CD4-positive, alpha-beta T cell treated with Interferon gamma for 1 hour (primary cell): ENCODE data around the gene TFIP11.

Experiments used
- DNase-seq: peaks from one replicate; pipeline ENCODE4 v3.0.0-alpha.2; 2020

TFIP11 gene

GRCh38 chr22:26502688-26503561, 9.3 kb downstream of the TFIP11 start:
- peak; percentile 75 for DNase-seq

- DNase-seq: no peak
Observed at GRCh38 chr22:26501996-26502395, 10.3 kb downstream of the TFIP11 start.

GRCh38 chr22:26499188-26499703, 13.0 kb downstream of the TFIP11 start:
- no peak for DNase-seq

- no peak for DNase-seq
Observed at GRCh38 chr22:26496456-26496855, 15.8 kb downstream of the TFIP11 start.

GRCh38 chr22:26494506-26494905, 17.8 kb downstream of the TFIP11 start:
- DNase-seq: no peak

GRCh38 chr22:26492220-26492619, 20.1 kb downstream of the TFIP11 start:
- DNase-seq: no peak

- no peak for DNase-seq
Observed at GRCh38 chr22:26489447-26490036, 22.7 kb downstream of the TFIP11 start.

GRCh38 chr22:26487996-26488395, 24.3 kb downstream of the TFIP11 start:
- no peak for DNase-seq

GRCh38 chr22:26486394-26486793, 25.9 kb downstream of the TFIP11 start:
- no peak for DNase-seq

GRCh38 chr22:26485806-26486390, 26.4 kb downstream of the TFIP11 start:
- DNase-seq: no peak

- DNase-seq: no peak
Observed at GRCh38 chr22:26485013-26485412, 27.3 kb downstream of the TFIP11 start.

GRCh38 chr22:26484360-26484706, 27.9 kb downstream of the TFIP11 start:
- DNase-seq: peak; percentile 8

- DNase-seq: peak; percentile 93
Observed at GRCh38 chr22:26483439-26484359, 28.6 kb downstream of the TFIP11 start, which contains the start of the genes HPS4 and SRRD. HPS4 (minus strand) TSS chr22:26483783; CDS start chr22:26481762, 2,021 bp downstream. SRRD (plus strand) TSS chr22:26483877; CDS start chr22:26483891, 14 bp downstream.

- DNase-seq: no peak
Observed at GRCh38 chr22:26483043-26483438, 29.2 kb downstream of the TFIP11 start.

GRCh38 chr22:26482161-26482560, 30.1 kb downstream of the TFIP11 start:
- DNase-seq: no peak

- no peak for DNase-seq
Observed at GRCh38 chr22:26481694-26482093, 30.6 kb downstream of the TFIP11 start.

GRCh38 chr22:26481112-26481693, 31.1 kb downstream of the TFIP11 start:
- DNase-seq: no peak

GRCh38 chr22:26480611-26480932, 31.7 kb downstream of the TFIP11 start:
- no peak for DNase-seq

- no peak for DNase-seq
Observed at GRCh38 chr22:26479792-26480610, 32.3 kb downstream of the TFIP11 start.

- DNase-seq: no peak
Observed at GRCh38 chr22:26479043-26479791, 33.1 kb downstream of the TFIP11 start.

GRCh38 chr22:26477341-26477731, 34.9 kb downstream of the TFIP11 start:
- DNase-seq: no peak
